Spleen (tissue), 7 donors: ENCODE measurements around the gene ATF6B.

Source experiments
- POLR2AphosphoS5 ChIP-seq, 3 donors: sonication (generic); formaldehyde crosslinking; IDR thresholded peaks; one replicate each; pipeline ENCODE4 v1.5.1; 2017; ENCODE audit warnings: antibody characterized with exemption in 3 of 3
- TF ChIP-seq, protein P1 (sequence below), 11 experiments: fragments of 200-600 bp in 7 of 11; fragments of 450-650 bp in 4 of 11; sonication (generic) in 4 of 11; IDR thresholded peaks in 8 of 11; conservative IDR thresholded peaks in 3 of 11; 1 replicate in 7 of 11; 2 replicates in 4 of 11; pipeline versions ENCODE4 v1.4.0 to v1.8.0; 2016 to 2021; ENCODE audit warnings: antibody characterized with exemption in 11 of 11, inconsistent platforms in 4 of 11, mild to moderate bottlenecking in 1 of 11
- donor health status: DM: no; HTN: no; CAD: no; lungs with moderate emphysema.
- donor health status: DM: no; HTN: no; CAD: no.
- donor health status: DM: no; HTN: no; CAD: no.

DNA sequence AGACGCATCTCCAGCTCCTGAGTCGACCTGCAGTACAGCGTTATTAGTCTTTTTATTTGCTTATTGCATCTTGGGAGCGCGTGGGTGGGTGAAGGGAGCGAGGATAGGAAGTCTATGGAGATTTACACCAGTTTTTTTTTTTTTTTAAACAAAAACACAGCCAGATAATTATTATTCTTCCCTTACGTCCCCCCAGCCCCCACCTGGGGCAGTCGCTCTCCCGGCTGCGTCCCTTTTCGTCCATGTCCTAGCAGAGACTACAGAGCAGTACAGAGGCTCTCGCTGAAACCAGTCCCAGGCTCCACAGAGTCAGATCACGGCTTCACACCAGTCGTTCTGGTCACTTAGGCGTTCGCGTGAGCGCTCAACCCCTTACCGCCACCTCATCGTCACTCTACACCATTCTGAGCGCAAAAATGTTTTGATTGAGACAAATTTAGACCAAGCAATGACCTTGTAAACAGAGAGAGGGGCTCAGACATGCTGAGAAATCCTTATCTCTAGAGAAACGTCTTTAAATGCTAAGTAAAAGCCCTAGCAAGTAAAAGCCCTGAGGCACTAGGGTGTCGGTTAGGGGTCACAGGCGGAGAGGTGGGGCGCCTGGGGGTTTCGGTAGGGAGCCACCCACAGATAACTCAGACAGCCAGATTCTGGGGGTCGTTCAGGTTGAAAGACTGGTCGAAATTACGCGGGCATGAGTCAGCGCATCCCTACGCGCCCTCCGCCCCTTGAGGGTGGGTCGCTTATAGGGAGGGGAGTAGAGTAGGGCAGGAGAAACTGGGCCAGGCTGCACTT lies 24.9 kb upstream of the ATF6B start:
- TF ChIP-seq, protein P1, sequence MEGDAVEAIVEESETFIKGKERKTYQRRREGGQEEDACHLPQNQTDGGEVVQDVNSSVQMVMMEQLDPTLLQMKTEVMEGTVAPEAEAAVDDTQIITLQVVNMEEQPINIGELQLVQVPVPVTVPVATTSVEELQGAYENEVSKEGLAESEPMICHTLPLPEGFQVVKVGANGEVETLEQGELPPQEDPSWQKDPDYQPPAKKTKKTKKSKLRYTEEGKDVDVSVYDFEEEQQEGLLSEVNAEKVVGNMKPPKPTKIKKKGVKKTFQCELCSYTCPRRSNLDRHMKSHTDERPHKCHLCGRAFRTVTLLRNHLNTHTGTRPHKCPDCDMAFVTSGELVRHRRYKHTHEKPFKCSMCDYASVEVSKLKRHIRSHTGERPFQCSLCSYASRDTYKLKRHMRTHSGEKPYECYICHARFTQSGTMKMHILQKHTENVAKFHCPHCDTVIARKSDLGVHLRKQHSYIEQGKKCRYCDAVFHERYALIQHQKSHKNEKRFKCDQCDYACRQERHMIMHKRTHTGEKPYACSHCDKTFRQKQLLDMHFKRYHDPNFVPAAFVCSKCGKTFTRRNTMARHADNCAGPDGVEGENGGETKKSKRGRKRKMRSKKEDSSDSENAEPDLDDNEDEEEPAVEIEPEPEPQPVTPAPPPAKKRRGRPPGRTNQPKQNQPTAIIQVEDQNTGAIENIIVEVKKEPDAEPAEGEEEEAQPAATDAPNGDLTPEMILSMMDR (IDR thresholded peaks at IDR 0.05 in 8 of 11, conservative IDR thresholded peaks at IDR 0.05 in 3 of 11) = no peak
- no peak for TF ChIP-seq POLR2AphosphoS5 (IDR thresholded peaks at IDR 0.05)
